ENCODE results near the gene EPHB3. TPM values are rescaled to one million over a fixed set of nuclear protein-coding genes. Genes with fewer than 3 reads are reported as not detected.

Gene EPHB3
- total RNA-seq (not detected), polyA plus RNA-seq (not detected)

DNA sequence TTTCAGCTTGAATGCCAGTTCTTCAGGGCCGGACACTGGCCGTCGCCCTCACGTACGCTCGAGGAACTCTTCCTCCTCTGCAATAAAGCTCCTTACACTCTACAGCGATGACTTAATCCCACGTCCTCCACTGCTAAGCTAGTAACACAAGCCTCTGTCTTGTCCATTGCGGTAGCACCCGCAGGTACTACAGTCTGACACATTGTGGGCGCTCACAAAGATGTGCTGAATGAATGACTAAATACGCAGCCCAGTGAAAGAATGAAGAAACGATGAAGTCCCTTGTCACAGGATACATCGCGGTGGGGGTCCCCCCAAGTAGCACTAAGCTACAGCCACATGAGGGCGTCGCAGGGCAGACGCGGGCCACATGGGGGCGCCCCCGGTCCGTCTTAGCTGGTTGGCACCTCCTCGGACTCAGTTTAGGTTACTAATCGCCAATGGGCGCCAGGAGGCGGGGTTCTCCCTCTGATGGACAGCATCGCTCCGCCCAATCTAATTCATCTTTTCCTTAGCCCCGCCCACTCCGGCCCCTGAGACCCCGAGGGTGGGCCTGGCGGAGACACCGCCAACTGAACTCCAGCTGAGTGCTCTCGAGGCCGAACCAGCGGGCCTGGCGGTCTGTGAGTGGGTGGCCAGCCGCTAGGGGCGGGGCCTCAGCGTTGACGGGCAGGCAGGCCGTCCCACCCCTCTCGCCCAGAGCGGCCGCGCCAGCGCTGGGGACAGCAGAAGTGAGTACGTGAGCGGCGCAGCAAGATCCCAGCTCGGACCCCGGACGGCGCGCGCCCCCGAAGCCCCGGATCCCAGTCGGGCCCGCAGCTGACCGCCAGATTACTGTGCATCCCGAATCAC is at the start of gene EPHB3:
Gene EPHB3, plus strand, starts transcription at position 725 of the 852 bp plus-strand sequence. CDS start 451 bp downstream, outside the sequence.
- Mint-ChIP-seq H3K4me1 (peaks cover 0 to 25% (median 10%) of the 10 kb centered on the region in 4 donors), H3K36me3 (no peaks in the 10 kb centered on the region), H3K9me3 (peaks cover 0 to 3% (median 0%) of the 10 kb centered on the region in 7 donors), H3K27me3 (peaks cover 67% of the 10 kb centered on the region), H3K4me3 (peak within 1 kb of the TSS; percentile 7 to 81 (median 58)), H3K27ac (peak within 1 kb of the TSS in 2 of 3 donors; percentile 20 to 55)
- H3K27ac ChIP-seq (ENCODE audit: insufficient read depth, low read length, poor library complexity, severe bottlenecking), result no peak within 1 kb of the TSS
- DNase-seq, result peak; percentile 67 to 86 (median 80)
- H3K9me3 ChIP-seq (ENCODE audit: control insufficient read depth in 2 of 2, low read length in 2 of 2), result no peaks in the 10 kb centered on the region
- no peaks in the 10 kb centered on the region for H3K36me3 ChIP-seq (ENCODE audit: control insufficient read depth, insufficient read depth, low read length)
- peak; percentile 80 to 82 for ATAC-seq (ENCODE audit: low read depth in 2 of 2)
- peaks cover 20% of the 10 kb centered on the region for H3K4me1 ChIP-seq (ENCODE audit: control insufficient read depth, insufficient read depth, low read length, poor library complexity, severe bottlenecking)
- H3K27me3 ChIP-seq (ENCODE audit: control insufficient read depth, insufficient read depth, low read length), result peaks cover 27% of the 10 kb centered on the region
- peak within 1 kb of the TSS; percentile 21 for H3K4me3 ChIP-seq (ENCODE audit: low read depth, low read length)

DNA sequence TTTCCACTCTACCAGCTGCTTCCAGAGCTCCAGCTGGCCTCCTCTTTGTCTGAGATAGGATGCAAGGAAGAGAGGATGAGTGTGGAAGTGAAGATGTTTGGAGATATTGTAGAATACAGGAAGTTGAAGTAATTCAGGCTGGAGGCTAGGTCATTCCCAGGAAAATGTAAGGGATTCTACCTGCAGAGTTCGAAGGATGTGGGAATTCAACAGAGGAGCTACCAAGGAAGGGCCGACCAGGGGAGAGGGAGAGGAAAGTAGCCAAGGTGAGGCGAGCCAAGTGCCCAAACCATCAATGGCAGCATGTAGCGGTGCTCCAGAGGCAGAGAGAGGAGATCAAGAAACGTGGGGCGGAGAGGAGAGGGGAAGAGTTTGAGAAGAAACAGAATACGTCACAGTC is 49.0 kb upstream of the EPHB3 start:
- ATAC-seq (ENCODE audit: low read depth in 2 of 2), result no peak

DNA sequence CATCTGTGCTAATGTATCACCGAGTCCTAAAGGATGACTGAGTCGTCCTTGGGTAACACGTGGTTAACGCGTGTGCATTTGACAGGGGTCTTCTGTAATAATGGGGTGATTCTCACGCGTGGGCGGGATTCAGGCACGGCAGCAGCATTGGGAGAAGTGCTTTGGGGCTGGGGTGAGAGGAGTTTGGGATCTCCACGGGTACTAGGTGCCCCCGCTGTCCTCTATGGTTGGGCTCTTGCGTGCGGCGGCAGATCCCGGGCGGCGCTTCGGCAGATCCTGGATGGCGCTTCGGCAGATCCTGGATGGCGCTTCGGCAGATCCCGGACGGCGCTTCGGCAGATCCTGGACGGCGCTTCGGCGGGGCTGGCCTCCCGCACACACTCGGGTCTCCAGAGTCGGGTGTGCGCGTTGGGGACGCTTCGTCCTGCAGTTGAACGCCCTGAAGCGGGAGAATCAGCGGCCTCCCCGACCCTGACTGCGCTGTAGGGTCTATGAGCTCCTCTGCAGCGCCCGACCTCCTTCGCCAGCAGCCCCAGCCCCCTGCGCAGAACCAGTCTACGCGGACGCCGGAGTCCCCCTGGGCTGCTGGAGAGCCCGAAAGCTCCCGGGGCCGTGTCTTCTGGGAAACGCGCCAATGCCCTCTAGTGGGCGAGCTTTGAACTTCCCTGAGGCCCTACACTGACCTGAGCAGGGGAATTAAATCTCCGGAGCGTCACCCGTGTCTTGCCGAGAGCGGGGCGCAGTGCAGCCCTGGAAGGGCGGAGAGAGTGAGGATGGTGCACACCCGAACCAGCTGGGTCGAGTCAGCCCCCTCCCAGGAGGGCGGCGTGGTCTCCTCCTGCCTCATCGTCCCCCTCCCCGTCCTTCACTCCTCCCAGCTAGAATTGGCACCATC is 48.1 kb upstream of the EPHB3 start:
- Histone ChIP-seq H3K9me3 (ENCODE audit: control insufficient read depth in 2 of 2, low read length in 2 of 2) (no peaks in the 10 kb centered on the region), H3K4me3 (ENCODE audit: low read depth, low read length) (no peak overlapping the region), H3K27me3 (ENCODE audit: control insufficient read depth, insufficient read depth, low read length) (peaks cover 27% of the 10 kb centered on the region), H3K36me3 (ENCODE audit: control insufficient read depth, insufficient read depth, low read length) (no peaks in the 10 kb centered on the region), H3K4me1 (ENCODE audit: control insufficient read depth, insufficient read depth, low read length, poor library complexity, severe bottlenecking) (peaks cover 10% of the 10 kb centered on the region), H3K27ac (ENCODE audit: insufficient read depth, low read length, poor library complexity, severe bottlenecking) (no peak overlapping the region)
- peak; percentile 64 to 77 (median 75) for DNase-seq
- H3K9me3 Mint-ChIP-seq, result peaks cover 0 to 7% (median 0%) of the 10 kb centered on the region in 7 donors
- H3K27me3 Mint-ChIP-seq, result peaks cover 74% of the 10 kb centered on the region
- H3K27ac Mint-ChIP-seq, result no peak overlapping the region
- H3K4me3 Mint-ChIP-seq, result peak overlapping the region; percentile 29 to 62 (median 54)
- peak; percentile 92 to 93 for ATAC-seq (ENCODE audit: low read depth in 2 of 2)
- peaks cover 0 to 10% (median 1%) of the 10 kb centered on the region in 4 donors for H3K4me1 Mint-ChIP-seq
- H3K36me3 Mint-ChIP-seq, result no peaks in the 10 kb centered on the region

More for the DNA sequence above, 49.0 kb upstream of the EPHB3 start:
- H3K9me3 ChIP-seq (ENCODE audit: control insufficient read depth in 2 of 2, low read length in 2 of 2), result no peaks in the 10 kb centered on the region
- no peaks in the 10 kb centered on the region for H3K36me3 ChIP-seq (ENCODE audit: control insufficient read depth, insufficient read depth, low read length)
- H3K36me3 Mint-ChIP-seq, result no peaks in the 10 kb centered on the region
- H3K4me3 Mint-ChIP-seq, result peak overlapping the region in 3 of 4 donors; percentile 29 to 66 (median 63)
- peaks cover 0 to 10% (median 1%) of the 10 kb centered on the region in 4 donors for H3K4me1 Mint-ChIP-seq
- no peak for DNase-seq
- H3K27ac ChIP-seq (ENCODE audit: insufficient read depth, low read length, poor library complexity, severe bottlenecking), result no peak overlapping the region
- peak overlapping the region in 1 of 3 donors; percentile 2 for H3K27ac Mint-ChIP-seq
- H3K27me3 Mint-ChIP-seq, result peaks cover 73% of the 10 kb centered on the region
- peaks cover 27% of the 10 kb centered on the region for H3K27me3 ChIP-seq (ENCODE audit: control insufficient read depth, insufficient read depth, low read length)
- H3K4me3 ChIP-seq (ENCODE audit: low read depth, low read length), result no peak overlapping the region
- peaks cover 0 to 7% (median 0%) of the 10 kb centered on the region in 7 donors for H3K9me3 Mint-ChIP-seq
- peaks cover 10% of the 10 kb centered on the region for H3K4me1 ChIP-seq (ENCODE audit: control insufficient read depth, insufficient read depth, low read length, poor library complexity, severe bottlenecking)

DNA sequence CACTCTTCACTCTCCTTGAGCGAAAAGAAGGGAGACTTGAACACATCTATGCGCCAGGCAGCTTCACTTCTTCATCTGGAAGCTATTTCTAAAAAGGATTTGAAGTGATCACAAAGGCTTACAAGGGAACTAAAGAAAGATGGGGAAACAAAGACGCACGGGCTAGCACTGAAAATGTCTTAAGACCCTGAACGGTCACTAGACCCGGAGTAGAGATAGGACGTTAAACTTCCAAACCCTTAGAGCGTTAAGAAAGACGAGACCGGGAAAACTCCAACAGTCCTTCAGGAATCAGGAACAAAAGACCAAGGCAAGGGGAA is 47.5 kb upstream of the EPHB3 start:
- no peaks in the 10 kb centered on the region for H3K36me3 Mint-ChIP-seq
- H3K4me1 Mint-ChIP-seq, result peaks cover 0 to 10% (median 1%) of the 10 kb centered on the region in 4 donors
- H3K4me3 ChIP-seq (ENCODE audit: low read depth, low read length), result no peak overlapping the region
- no peaks in the 10 kb centered on the region for H3K9me3 ChIP-seq (ENCODE audit: control insufficient read depth in 2 of 2, low read length in 2 of 2)
- peaks cover 28% of the 10 kb centered on the region for H3K27me3 ChIP-seq (ENCODE audit: control insufficient read depth, insufficient read depth, low read length)
- H3K27ac ChIP-seq (ENCODE audit: insufficient read depth, low read length, poor library complexity, severe bottlenecking), result no peak overlapping the region
- peaks cover 79% of the 10 kb centered on the region for H3K27me3 Mint-ChIP-seq
- peaks cover 0 to 7% (median 0%) of the 10 kb centered on the region in 7 donors for H3K9me3 Mint-ChIP-seq
- H3K4me1 ChIP-seq (ENCODE audit: control insufficient read depth, insufficient read depth, low read length, poor library complexity, severe bottlenecking), result peaks cover 10% of the 10 kb centered on the region
- no peak for DNase-seq
- H3K4me3 Mint-ChIP-seq, result no peak overlapping the region
- no peak overlapping the region for H3K27ac Mint-ChIP-seq
- H3K36me3 ChIP-seq (ENCODE audit: control insufficient read depth, insufficient read depth, low read length), result no peaks in the 10 kb centered on the region
- ATAC-seq (ENCODE audit: low read depth in 2 of 2), result no peak

DNA sequence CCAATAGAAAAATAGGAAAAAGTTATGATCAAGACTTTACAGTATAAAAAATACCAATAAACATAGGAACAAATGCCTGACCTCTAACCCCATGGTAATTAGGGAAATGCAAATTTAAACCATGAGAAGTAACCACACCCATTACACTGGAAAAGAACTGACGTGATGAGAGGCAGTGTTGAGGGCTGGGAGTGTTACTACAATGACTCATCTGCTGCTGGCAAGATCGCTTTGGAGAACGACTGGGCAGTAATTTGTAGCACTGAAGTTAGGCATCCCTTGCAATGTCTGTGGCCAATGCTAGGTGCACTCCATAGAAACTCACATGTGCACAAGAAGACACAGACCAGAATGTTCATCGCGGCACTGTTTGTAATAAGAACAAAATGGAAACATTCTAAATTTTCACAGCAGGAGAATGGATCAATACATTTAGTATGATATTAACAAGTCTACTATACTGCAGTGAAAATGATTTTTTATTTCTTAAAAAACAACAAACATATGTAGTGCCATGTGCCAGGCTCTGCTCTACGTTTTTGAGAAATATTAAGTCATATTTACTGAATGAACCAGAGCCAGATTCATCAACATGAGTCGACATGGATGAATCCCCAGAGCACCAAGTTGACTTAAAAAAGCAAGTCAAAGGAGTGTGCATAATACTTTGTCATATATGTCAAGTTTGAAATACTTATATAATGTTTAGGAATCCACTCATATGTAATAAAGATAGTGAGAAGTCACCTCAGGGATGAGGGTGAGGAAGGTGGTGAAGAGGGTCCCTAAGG is 37.6 kb upstream of the EPHB3 start:
- no peak for ATAC-seq (ENCODE audit: low read depth in 2 of 2)
- Mint-ChIP-seq H3K4me3 (peak overlapping the region in 3 of 4 donors; percentile 31 to 79 (median 44)), H3K36me3 (no peaks in the 10 kb centered on the region), H3K27ac (no peak overlapping the region), H3K27me3 (peaks cover 59% of the 10 kb centered on the region), H3K9me3 (peaks cover 0 to 3% (median 0%) of the 10 kb centered on the region in 7 donors), H3K4me1 (peaks cover 0 to 15% (median 9%) of the 10 kb centered on the region in 4 donors)
- peak in 1 of 3 donors; percentile 61 for DNase-seq
- Histone ChIP-seq H3K4me1 (ENCODE audit: control insufficient read depth, insufficient read depth, low read length, poor library complexity, severe bottlenecking) (peaks cover 9% of the 10 kb centered on the region), H3K36me3 (ENCODE audit: control insufficient read depth, insufficient read depth, low read length) (no peaks in the 10 kb centered on the region), H3K4me3 (ENCODE audit: low read depth, low read length) (no peak overlapping the region), H3K27me3 (ENCODE audit: control insufficient read depth, insufficient read depth, low read length) (peaks cover 26% of the 10 kb centered on the region), H3K9me3 (ENCODE audit: control insufficient read depth in 2 of 2, low read length in 2 of 2) (no peaks in the 10 kb centered on the region), H3K27ac (ENCODE audit: insufficient read depth, low read length, poor library complexity, severe bottlenecking) (no peak overlapping the region)

DNA sequence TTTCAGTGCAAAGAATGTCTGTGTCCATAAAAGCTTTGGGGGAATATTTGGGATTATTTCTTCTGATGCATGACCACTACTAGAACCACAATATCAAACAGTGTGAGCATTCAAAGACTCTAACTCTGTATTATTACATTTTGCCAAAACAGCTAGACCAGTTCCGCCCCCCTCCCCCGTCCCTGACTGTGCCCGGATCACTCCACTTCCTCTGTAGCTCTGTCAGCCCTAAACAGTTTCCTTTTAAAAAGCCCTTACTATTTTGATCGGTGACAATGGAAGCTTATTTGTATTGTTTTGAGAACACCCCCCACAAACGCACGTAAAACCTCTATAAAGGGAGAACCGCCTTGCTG is 36.6 kb upstream of the EPHB3 start:
- peaks cover 0 to 15% (median 9%) of the 10 kb centered on the region in 4 donors for H3K4me1 Mint-ChIP-seq
- Histone ChIP-seq H3K27ac (ENCODE audit: insufficient read depth, low read length, poor library complexity, severe bottlenecking) (no peak overlapping the region), H3K27me3 (ENCODE audit: control insufficient read depth, insufficient read depth, low read length) (peaks cover 29% of the 10 kb centered on the region), H3K36me3 (ENCODE audit: control insufficient read depth, insufficient read depth, low read length) (no peaks in the 10 kb centered on the region), H3K9me3 (ENCODE audit: control insufficient read depth in 2 of 2, low read length in 2 of 2) (no peaks in the 10 kb centered on the region), H3K4me1 (ENCODE audit: control insufficient read depth, insufficient read depth, low read length, poor library complexity, severe bottlenecking) (peaks cover 9% of the 10 kb centered on the region), H3K4me3 (ENCODE audit: low read depth, low read length) (peak overlapping the region; percentile 66)
- H3K9me3 Mint-ChIP-seq, result peaks cover 0 to 3% (median 0%) of the 10 kb centered on the region in 7 donors
- ATAC-seq (ENCODE audit: low read depth in 2 of 2) (peak; percentile 64 to 83), DNase-seq (peak in 2 of 3 donors; percentile 4 to 72)
- peaks cover 60% of the 10 kb centered on the region for H3K27me3 Mint-ChIP-seq
- no peaks in the 10 kb centered on the region for H3K36me3 Mint-ChIP-seq
- H3K27ac Mint-ChIP-seq, result no peak overlapping the region
- H3K4me3 Mint-ChIP-seq, result peak overlapping the region; percentile 45 to 87 (median 82)

Measured in CD4-positive, CD25-positive, alpha-beta regulatory T cell (primary cell).